Measurements from ENCODE around the gene LRRC36.
"Not testable (repeated sequence)": the region's sequence is repeated elsewhere in the genome, so short reads cannot be mapped to it uniquely, and the experiment has no call there.

LRRC36 gene

GRCh38 chr16:67405336-67405735 is 78.7 kb downstream of the LRRC36 start:
- DNase-seq, result no peak

- DNase-seq, result no peak
Observed at GRCh38 chr16:67406111-67406971, 79.7 kb downstream of the LRRC36 start.

GRCh38 chr16:67407176-67407787 is 80.7 kb downstream of the LRRC36 start:
- DNase-seq, result no peak

GRCh38 chr16:67407788-67408452 is 81.3 kb downstream of the LRRC36 start:
- no peak for DNase-seq

- no peak for DNase-seq
Observed at GRCh38 chr16:67409631-67410030, 83.0 kb downstream of the LRRC36 start.

GRCh38 chr16:67411339-67411738 is 84.7 kb downstream of the LRRC36 start:
- no peak for DNase-seq

GRCh38 chr16:67412294-67412693 is 85.7 kb downstream of the LRRC36 start:
- DNase-seq, result no peak

- DNase-seq, result no peak
Observed at GRCh38 chr16:67413978-67414911, 87.6 kb downstream of the LRRC36 start.

GRCh38 chr16:67415421-67415820 is 88.8 kb downstream of the LRRC36 start:
- DNase-seq, result not testable (repeated sequence)

GRCh38 chr16:67415872-67416793 is 89.5 kb downstream of the LRRC36 start, which contains the start of gene ZDHHC1:
Gene ZDHHC1 (minus strand): TSS chr16:67416477. CDS start chr16:67407775, 8,702 bp downstream.
- DNase-seq, result peak; percentile 80

- no peak for DNase-seq
Observed at GRCh38 chr16:67417333-67418061, 90.9 kb downstream of the LRRC36 start.

GRCh38 chr16:67419502-67419901 is 92.9 kb downstream of the LRRC36 start:
- DNase-seq, result peak; percentile 57

GRCh38 chr16:67419931-67420330 is 93.3 kb downstream of the LRRC36 start:
- DNase-seq, result no peak

GRCh38 chr16:67421030-67421429 is 94.4 kb downstream of the LRRC36 start:
- DNase-seq, result no peak

- DNase-seq, result no peak
Observed at GRCh38 chr16:67423015-67423414, 96.4 kb downstream of the LRRC36 start.

- DNase-seq, result no peak
Observed at GRCh38 chr16:67423611-67424260, 97.1 kb downstream of the LRRC36 start.

GRCh38 chr16:67424261-67424615 is 97.6 kb downstream of the LRRC36 start:
- no peak for DNase-seq

GRCh38 chr16:67425061-67425460 is 98.4 kb downstream of the LRRC36 start:
- DNase-seq, result no peak

- no peak for DNase-seq
Observed at GRCh38 chr16:67425580-67425979, 99.0 kb downstream of the LRRC36 start.

- no peak for DNase-seq
Observed at GRCh38 chr16:67426022-67426421, 99.4 kb downstream of the LRRC36 start.
